ENCODE measurements around the gene PRR23B.

The PRR23B gene

GRCh38 chr3:138975351-138975750 lies 45.4 kb downstream of the PRR23B start:
- DNase-seq (ENCODE audit: insufficient read length, low spot score) (no peak), FAIRE-seq (no peak)

GRCh38 chr3:138974462-138974861 lies 46.3 kb downstream of the PRR23B start:
- FAIRE-seq (no peak), DNase-seq (ENCODE audit: insufficient read length, low spot score) (no peak)

- DNase-seq (ENCODE audit: insufficient read length, low spot score) (no peak), FAIRE-seq (no peak)
These were observed 47.8 kb downstream of the PRR23B start for GRCh38 chr3:138972941-138973340.

- FAIRE-seq (no peak), DNase-seq (ENCODE audit: insufficient read length, low spot score) (no peak)
These were observed 48.9 kb downstream of the PRR23B start for GRCh38 chr3:138971766-138972320.

Measured in GM19239 (cell line).